Transverse colon (tissue), 4 donors: ENCODE measurements around the gene MKLN1. TPM values are rescaled to one million over a fixed set of nuclear protein-coding genes. Genes with fewer than 3 reads are reported as not detected.

Experiments
- DNase-seq: peaks from one replicate; pipeline ENCODE4 v3.0.0-alpha.2; 2019
- H3K27ac ChIP-seq, 4 donors: fragments of 200-600 bp; sonication (generic); 2 replicates each; pipeline ENCODE4 v1.5.1; 2016 to 2018; ENCODE audit warnings: inconsistent platforms in 4 of 4
- H3K27me3 ChIP-seq: fragments of 200-600 bp; sonication (generic); 2 replicates; pipeline ENCODE4 v1.5.1; 2017; ENCODE audit warnings: inconsistent platforms
- H3K36me3 ChIP-seq, 4 donors: fragments of 200-600 bp; sonication (generic); 2 replicates each; pipeline ENCODE4 v1.5.1; 2017 to 2019; ENCODE audit warnings: inconsistent platforms in 4 of 4
- H3K4me1 ChIP-seq, 4 donors: fragments of 200-600 bp; sonication (generic); 2 replicates each; pipeline ENCODE4 v1.5.1; 2017 to 2020; ENCODE audit warnings: inconsistent platforms in 4 of 4
- H3K4me3 ChIP-seq, 4 donors: fragments of 200-600 bp; sonication (generic); 1 replicate in 1 of 4; 2 replicates in 3 of 4; pipeline versions ENCODE4 v1.5.1 to v1.6.1; 2017 to 2019; ENCODE audit warnings: inconsistent platforms in 4 of 4
- H3K9me3 ChIP-seq, 2 donors: fragments of 200-600 bp; sonication (generic); 2 replicates each; pipeline ENCODE4 v1.5.1; 2017 to 2019; ENCODE audit warnings: inconsistent platforms in 2 of 2
- EP300 ChIP-seq: sonication (generic); formaldehyde crosslinking; IDR thresholded peaks from one replicate; pipeline ENCODE4 v1.6.1; 2017; ENCODE audit warnings: antibody characterized with exemption, low read depth
- POLR2A ChIP-seq: fragments of 450-650 bp; IDR thresholded peaks from one replicate; pipeline ENCODE4 v1.6.1; 2016; ENCODE audit warnings: antibody characterized with exemption, mild to moderate bottlenecking, moderate library complexity
- POLR2AphosphoS5 ChIP-seq, 3 donors: sonication (generic); formaldehyde crosslinking; IDR thresholded peaks; one replicate each; pipeline ENCODE4 v1.6.1; 2016; ENCODE audit warnings: antibody characterized with exemption in 3 of 3
- WGBS, 2 donors: methylation state at CpG; one replicate each; pipeline ENCODE4 v1.1.5; 2018; ENCODE audit warnings: low coverage in 1 of 2; 5-methylcytosine and 5-hydroxymethylcytosine counted together
- in situ Hi-C, 4 donors: fragments of 200-750 bp; cut with MboI; loops; one replicate each; pipeline versions ENCODE4 v1.15.0 to v1.15.1; 2017; ENCODE audit warnings: low sequenced_read_pairs in 3 of 4, low pct_ligation_motif_present in 1 of 4, low pct_unique_long_range_greater_than_20kb in 1 of 4
- intact Hi-C: fragments of 100-400 bp; cut with DNase I; formaldehyde crosslinking; loops from one replicate; pipeline ENCODE4 v1.15.1; 2023; ENCODE audit warnings: low total_unique reads
- total RNA-seq, 4 donors: library from RNA; depleted of rRNA; stranded (reverse); fragments of >200 nt; gene quantifications; one replicate each; pipeline ENCODE4 v1.1.0, GENCODE V29; 2016
- TF ChIP-seq, protein P1 (sequence below), 5 experiments: fragments of 200-600 bp in 3 of 5; fragments of 450-650 bp in 2 of 5; sonication (generic) in 3 of 5; IDR thresholded peaks; 1 replicate in 2 of 5; 2 replicates in 3 of 5; pipeline ENCODE4 v1.5.1; 2016 to 2017; ENCODE audit warnings: antibody characterized with exemption in 5 of 5, inconsistent platforms in 3 of 5, mild to moderate bottlenecking in 2 of 5, moderate library complexity in 1 of 5

The MKLN1 gene
- total RNA-seq, 4 donors from 2014 or later = 30.7 to 87.0 (median 48.6) TPM

DNA sequence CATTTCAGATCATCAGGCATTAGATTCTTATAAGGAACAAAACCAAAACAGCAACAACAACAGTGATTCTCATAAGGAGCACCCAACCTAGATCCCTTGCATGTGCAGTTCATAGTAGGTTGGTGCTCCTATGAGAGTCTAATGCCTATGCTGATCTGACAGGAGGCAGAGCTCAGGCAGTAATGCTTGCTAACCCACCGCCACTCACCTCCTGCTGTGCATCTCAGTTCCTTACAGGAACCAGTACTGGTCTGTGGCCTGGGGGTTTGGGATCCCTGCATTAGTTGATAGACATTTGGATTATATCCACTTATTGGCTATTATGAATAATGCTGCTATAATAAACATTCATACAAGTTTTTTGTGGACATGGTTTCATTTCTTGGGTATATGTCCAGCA lies 14.0 kb downstream of the MKLN1 start:
- in situ Hi-C loops (no loop called here), intact Hi-C loops (no loop called here)

DNA sequence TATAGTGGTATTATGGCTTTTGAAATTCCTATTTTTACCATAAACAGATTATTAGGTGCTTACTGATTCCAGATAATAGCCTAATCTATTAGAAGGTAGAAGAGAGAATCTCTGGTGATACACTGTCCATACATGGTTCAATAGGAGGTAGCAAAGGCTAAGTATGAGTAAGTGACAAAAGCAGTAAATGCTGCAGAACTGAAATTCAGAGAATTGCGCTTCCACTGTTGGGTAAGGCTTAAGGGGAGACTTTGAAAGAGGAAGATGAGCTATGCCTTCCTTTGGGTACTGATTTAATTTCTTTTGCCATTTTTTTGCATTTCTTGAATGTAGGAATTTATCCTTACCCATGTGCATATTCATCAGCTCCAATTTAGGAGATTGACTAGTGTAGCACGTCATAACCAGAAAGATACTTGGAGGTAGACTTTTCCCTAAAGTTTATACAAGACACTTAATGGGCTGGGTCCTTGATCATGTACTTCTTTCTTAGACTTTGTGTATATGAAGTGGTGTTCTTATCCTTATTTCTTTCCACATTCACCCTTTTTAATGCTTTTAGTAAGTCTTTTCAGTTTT lies 15.3 kb downstream of the MKLN1 start:
- Histone ChIP-seq H3K9me3 (peaks cover 2 to 4% of the 10 kb centered on the region in 2 donors), H3K27me3 (no peaks in the 10 kb centered on the region), H3K27ac (no peak overlapping the region), H3K4me3 (no peak overlapping the region), H3K4me1 (peaks cover 6 to 39% (median 12%) of the 10 kb centered on the region in 4 donors), H3K36me3 (no peaks in the 10 kb centered on the region)
- WGBS, 2 donors = 79 to 85% methylated on average over 2 of the region's 2 CpGs
- in situ Hi-C loops = no loop called here
- intact Hi-C loops = no loop called here
- DNase-seq = no peak
- TF ChIP-seq, protein P1, sequence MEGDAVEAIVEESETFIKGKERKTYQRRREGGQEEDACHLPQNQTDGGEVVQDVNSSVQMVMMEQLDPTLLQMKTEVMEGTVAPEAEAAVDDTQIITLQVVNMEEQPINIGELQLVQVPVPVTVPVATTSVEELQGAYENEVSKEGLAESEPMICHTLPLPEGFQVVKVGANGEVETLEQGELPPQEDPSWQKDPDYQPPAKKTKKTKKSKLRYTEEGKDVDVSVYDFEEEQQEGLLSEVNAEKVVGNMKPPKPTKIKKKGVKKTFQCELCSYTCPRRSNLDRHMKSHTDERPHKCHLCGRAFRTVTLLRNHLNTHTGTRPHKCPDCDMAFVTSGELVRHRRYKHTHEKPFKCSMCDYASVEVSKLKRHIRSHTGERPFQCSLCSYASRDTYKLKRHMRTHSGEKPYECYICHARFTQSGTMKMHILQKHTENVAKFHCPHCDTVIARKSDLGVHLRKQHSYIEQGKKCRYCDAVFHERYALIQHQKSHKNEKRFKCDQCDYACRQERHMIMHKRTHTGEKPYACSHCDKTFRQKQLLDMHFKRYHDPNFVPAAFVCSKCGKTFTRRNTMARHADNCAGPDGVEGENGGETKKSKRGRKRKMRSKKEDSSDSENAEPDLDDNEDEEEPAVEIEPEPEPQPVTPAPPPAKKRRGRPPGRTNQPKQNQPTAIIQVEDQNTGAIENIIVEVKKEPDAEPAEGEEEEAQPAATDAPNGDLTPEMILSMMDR (IDR thresholded peaks at IDR 0.05) = no peak
- TF ChIP-seq EP300 (no peak), POLR2AphosphoS5 (IDR thresholded peaks at IDR 0.05) (no peak), POLR2A (no peak)

More for the DNA sequence above, 14.0 kb downstream of the MKLN1 start:
- 100% methylated on average over 1 of the region's 1 CpG for WGBS, 2 donors
- no peak for DNase-seq
- Histone ChIP-seq H3K27me3 (no peaks in the 10 kb centered on the region), H3K36me3 (no peaks in the 10 kb centered on the region), H3K27ac (no peak overlapping the region), H3K4me3 (no peak overlapping the region), H3K9me3 (peaks cover 12 to 14% of the 10 kb centered on the region in 2 donors), H3K4me1 (peaks cover 0 to 26% (median 3%) of the 10 kb centered on the region in 4 donors)
- TF ChIP-seq POLR2A (no peak), EP300 (no peak), POLR2AphosphoS5 (IDR thresholded peaks at IDR 0.05) (no peak)
- TF ChIP-seq, protein P1 (IDR thresholded peaks at IDR 0.05) = no peak

DNA sequence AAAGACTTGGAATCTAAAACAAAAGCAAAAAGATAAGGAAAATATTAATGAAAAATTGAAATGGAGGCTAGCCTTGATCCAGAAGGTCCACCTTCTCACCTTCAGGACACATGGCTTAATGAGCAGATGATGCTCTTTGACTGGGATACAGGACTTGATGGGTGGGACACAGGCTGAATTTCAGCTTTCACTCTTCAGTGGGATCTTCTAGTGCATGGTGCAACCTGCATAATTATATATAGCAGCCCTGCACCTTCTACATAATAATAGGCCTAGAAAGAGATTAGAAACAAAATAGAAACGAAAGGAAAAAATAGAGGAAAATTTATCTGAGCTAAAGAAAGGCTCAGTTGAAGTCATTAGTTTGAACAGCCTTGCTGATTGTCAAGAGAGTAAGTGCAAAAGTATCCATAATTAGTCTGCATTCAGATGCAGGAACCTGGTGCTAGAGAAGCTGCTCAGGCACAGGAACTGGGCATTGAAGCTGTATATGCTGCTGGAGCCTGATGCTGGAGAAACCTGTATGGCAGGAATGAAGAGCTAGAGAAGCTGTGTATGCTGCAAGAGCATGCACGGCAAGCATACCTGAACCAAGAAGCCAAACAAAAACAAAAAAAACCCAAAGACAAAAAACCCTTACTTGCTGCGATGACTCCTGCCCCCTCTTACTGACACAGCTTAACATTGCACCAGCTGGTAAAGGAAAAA lies 19.4 kb downstream of the MKLN1 start:
- intact Hi-C loops (no loop called here), in situ Hi-C loops (no loop called here)
- TF ChIP-seq, protein P1 (IDR thresholded peaks at IDR 0.05) = no peak
- no peak for TF ChIP-seq POLR2A
- TF ChIP-seq EP300 = no peak
- no peak for TF ChIP-seq POLR2AphosphoS5 (IDR thresholded peaks at IDR 0.05)

DNA sequence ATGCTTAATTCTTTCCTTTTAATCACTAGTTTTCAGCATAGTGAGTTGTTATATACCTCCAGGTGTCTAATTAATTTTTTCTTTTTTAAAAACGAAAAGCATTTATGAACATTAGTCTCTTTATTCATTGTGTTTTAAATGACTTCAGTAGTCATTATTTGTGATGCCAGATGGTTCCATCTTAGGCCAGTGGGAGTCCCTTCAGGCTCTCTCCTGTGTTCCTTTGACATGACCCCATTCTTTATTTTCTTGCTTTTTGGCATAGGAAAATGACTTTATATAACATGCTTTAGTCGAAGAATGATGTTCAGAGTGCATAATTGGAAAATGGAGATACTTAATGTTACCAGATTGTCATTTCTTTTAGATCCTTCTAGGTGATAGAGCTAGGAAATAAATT lies 24.4 kb downstream of the MKLN1 start:
- no peak for DNase-seq
- Histone ChIP-seq H3K9me3 (no peaks in the 10 kb centered on the region), H3K27me3 (no peaks in the 10 kb centered on the region), H3K27ac (no peak overlapping the region), H3K4me1 (peaks cover 0 to 68% (median 32%) of the 10 kb centered on the region in 4 donors), H3K36me3 (no peaks in the 10 kb centered on the region), H3K4me3 (no peak overlapping the region)
- TF ChIP-seq, protein P1 (IDR thresholded peaks at IDR 0.05) = no peak
- TF ChIP-seq EP300 (no peak), POLR2AphosphoS5 (IDR thresholded peaks at IDR 0.05) (no peak)
- WGBS, 2 donors = 81 to 91% methylated on average over 2 of the region's 2 CpGs
- intact Hi-C loops (no loop called here), in situ Hi-C loops (no loop called here)

More for the DNA sequence above, 19.4 kb downstream of the MKLN1 start:
- no peak overlapping the region for H3K27ac ChIP-seq
- no peaks in the 10 kb centered on the region for H3K9me3 ChIP-seq
- 63 to 80% methylated on average over 1 to 3 of the region's 3 CpGs for WGBS, 2 donors
- DNase-seq = no peak
- no peak overlapping the region for H3K4me3 ChIP-seq
- H3K4me1 ChIP-seq = peaks cover 6 to 55% (median 19%) of the 10 kb centered on the region in 4 donors
- no peaks in the 10 kb centered on the region for H3K27me3 ChIP-seq
- no peaks in the 10 kb centered on the region for H3K36me3 ChIP-seq
